RWPE2 (cell line): Measurements from ENCODE around the gene RPS21.
A peak's percentile ranks its signal among the peaks of the same experiment; 100 is the strongest.

Source experiments
- ATAC-seq: fragments of 200-7000 bp; cut with Tn5 transposase; 3 replicates; pipeline ENCODE4 v1.9.1; 2021; ENCODE audit warnings: low read depth
- DNase-seq: peaks from one replicate; pipeline ENCODE4 v3.0.0-alpha.2; 2020; ENCODE audit warnings: low spot score
- H3K27ac ChIP-seq: fragments of 450-650 bp; 2 replicates; pipeline ENCODE4 v1.5.1; 2017; ENCODE audit warnings: mild to moderate bottlenecking; ENCODE audit not compliant: poor library complexity, severe bottlenecking
- H3K27me3 ChIP-seq: fragments of 250-450 bp; sonication (Bioruptor Pico); 2 replicates; pipeline ENCODE4 v1.5.1; 2021; ENCODE audit warnings: mild to moderate bottlenecking, moderate library complexity; ENCODE audit not compliant: insufficient read depth, poor library complexity, severe bottlenecking
- H3K36me3 ChIP-seq: fragments of 250-450 bp; sonication (Bioruptor Pico); 2 replicates; pipeline ENCODE4 v1.5.1; 2020; ENCODE audit warnings: low read depth, mild to moderate bottlenecking, moderate library complexity
- H3K4me1 ChIP-seq: fragments of 250-450 bp; sonication (Bioruptor Pico); 2 replicates; pipeline ENCODE4 v1.5.1; 2021; ENCODE audit warnings: mild to moderate bottlenecking, moderate library complexity; ENCODE audit not compliant: insufficient read depth, poor library complexity, severe bottlenecking
- H3K4me3 ChIP-seq: fragments of 250-450 bp; sonication (Bioruptor Pico); 2 replicates; pipeline ENCODE4 v1.5.1; 2021; ENCODE audit warnings: mild to moderate bottlenecking, moderate library complexity; ENCODE audit not compliant: severe bottlenecking
- H3K9me3 ChIP-seq: fragments of 250-450 bp; sonication (Bioruptor Pico); 2 replicates; pipeline ENCODE4 v1.5.1; 2021; ENCODE audit warnings: mild to moderate bottlenecking, moderate library complexity; ENCODE audit not compliant: severe bottlenecking
- CTCF ChIP-seq: fragments of 450-650 bp; IDR thresholded peaks from one replicate; pipeline ENCODE4 v1.5.1; 2017; ENCODE audit warnings: mild to moderate bottlenecking, moderate library complexity; ENCODE audit not compliant: poor library complexity, severe bottlenecking

The RPS21 gene

GRCh38 chr20:62368392-62368975 lies 18.4 kb upstream of the RPS21 start:
- DNase-seq (peak; percentile 96), ATAC-seq (0 out of 3 replicates have a peak, but pooled peaks have one; percentile 0)
- peak overlapping the region; percentile 99 for H3K27ac ChIP-seq
- TF ChIP-seq CTCF: no peak
- no peaks in the 10 kb centered on the region for H3K9me3 ChIP-seq
- H3K27me3 ChIP-seq: no peaks in the 10 kb centered on the region
- H3K36me3 ChIP-seq: peaks cover 26% of the 10 kb centered on the region
- peaks cover 50% of the 10 kb centered on the region for H3K4me1 ChIP-seq
- H3K4me3 ChIP-seq: peak overlapping the region; percentile 98

- ATAC-seq (peak; percentile 45), DNase-seq (peak; percentile 99)
- Histone ChIP-seq H3K4me3 (peak overlapping the region; percentile 98), H3K36me3 (peaks cover 18% of the 10 kb centered on the region), H3K4me1 (peaks cover 43% of the 10 kb centered on the region), H3K27ac (peak overlapping the region; percentile 99), H3K9me3 (no peaks in the 10 kb centered on the region), H3K27me3 (no peaks in the 10 kb centered on the region)
- peak; percentile 86 for TF ChIP-seq CTCF
Measured at GRCh38 chr20:62368976-62369814, 17.7 kb upstream of the RPS21 start.

- peaks cover 38% of the 10 kb centered on the region for H3K4me1 ChIP-seq
- ATAC-seq: no peak
- no peak for DNase-seq
- no peaks in the 10 kb centered on the region for H3K27me3 ChIP-seq
- H3K9me3 ChIP-seq: no peaks in the 10 kb centered on the region
- TF ChIP-seq CTCF: no peak
- no peak overlapping the region for H3K4me3 ChIP-seq
- H3K36me3 ChIP-seq: peaks cover 13% of the 10 kb centered on the region
- H3K27ac ChIP-seq: peak overlapping the region; percentile 99
Measured at GRCh38 chr20:62369815-62370114, 17.1 kb upstream of the RPS21 start.

GRCh38 chr20:62370115-62370806 lies 16.6 kb upstream of the RPS21 start:
- peak; percentile 10 for ATAC-seq
- H3K4me3 ChIP-seq: no peak overlapping the region
- H3K36me3 ChIP-seq: peaks cover 8% of the 10 kb centered on the region
- H3K9me3 ChIP-seq: no peaks in the 10 kb centered on the region
- peaks cover 39% of the 10 kb centered on the region for H3K4me1 ChIP-seq
- DNase-seq: peak; percentile 99
- TF ChIP-seq CTCF: no peak
- H3K27me3 ChIP-seq: no peaks in the 10 kb centered on the region
- peak overlapping the region; percentile 99 for H3K27ac ChIP-seq
